Activated CD4-positive, alpha-beta T cell treated with anti-CD3 and anti-CD28 coated beads, Interleukin-2, amount 10 ng/mL, durations not matched to agents 7 days and 5 days (primary cell): Measurements from ENCODE around the gene RTN4RL2. TPM values are rescaled to one million over a fixed set of nuclear protein-coding genes. Genes with fewer than 3 reads are reported as not detected.
A peak's percentile ranks its signal among the peaks of the same experiment; 100 is the strongest.

Source experiments
- CTCF ChIA-PET: fragments of 350-600 bp; sonication (Branson Sonifier 250); formaldehyde crosslinking; loops from one replicate; lab custom pipeline; 2021; ENCODE audit warnings: antibody characterized with exemption; lab: Charles Lee
- POLR2A ChIA-PET: fragments of 350-600 bp; sonication (Branson Sonifier 250); formaldehyde crosslinking; loops from one replicate; lab custom pipeline; 2021; ENCODE audit warnings: antibody characterized with exemption; lab: Charles Lee
- DNase-seq: peaks from one replicate; pipeline ENCODE4 v3.0.0-alpha.2; 2020
- H3K27ac Mint-ChIP-seq: one replicate; pipeline ENCODE4 v1.8.0; 2021; ENCODE audit warnings: mild to moderate bottlenecking, moderate library complexity, mixed read lengths
- H3K27me3 Mint-ChIP-seq: one replicate; pipeline ENCODE4 v1.8.0; 2021; ENCODE audit warnings: mixed read lengths
- H3K36me3 Mint-ChIP-seq: one replicate; pipeline ENCODE4 v1.8.0; 2021; ENCODE audit warnings: low read depth, mixed read lengths
- H3K4me1 Mint-ChIP-seq: one replicate; pipeline ENCODE4 v1.8.0; 2021; ENCODE audit warnings: mixed read lengths
- H3K4me3 Mint-ChIP-seq: one replicate; pipeline ENCODE4 v1.8.0; 2021; ENCODE audit warnings: mild to moderate bottlenecking, moderate library complexity, mixed read lengths
- H3K9me3 Mint-ChIP-seq: one replicate; pipeline ENCODE4 v1.8.0; 2021; ENCODE audit warnings: mixed read lengths
- total RNA-seq, 2 experiments: library from RNA; stranded (reverse); gene quantifications; one replicate each; pipeline ENCODE4 v1.2.3, GENCODE V29; 2021

Gene RTN4RL2
- total RNA-seq, 2 experiments from 2014 or later = 0.35 TPM; not detected in 1

DNA sequence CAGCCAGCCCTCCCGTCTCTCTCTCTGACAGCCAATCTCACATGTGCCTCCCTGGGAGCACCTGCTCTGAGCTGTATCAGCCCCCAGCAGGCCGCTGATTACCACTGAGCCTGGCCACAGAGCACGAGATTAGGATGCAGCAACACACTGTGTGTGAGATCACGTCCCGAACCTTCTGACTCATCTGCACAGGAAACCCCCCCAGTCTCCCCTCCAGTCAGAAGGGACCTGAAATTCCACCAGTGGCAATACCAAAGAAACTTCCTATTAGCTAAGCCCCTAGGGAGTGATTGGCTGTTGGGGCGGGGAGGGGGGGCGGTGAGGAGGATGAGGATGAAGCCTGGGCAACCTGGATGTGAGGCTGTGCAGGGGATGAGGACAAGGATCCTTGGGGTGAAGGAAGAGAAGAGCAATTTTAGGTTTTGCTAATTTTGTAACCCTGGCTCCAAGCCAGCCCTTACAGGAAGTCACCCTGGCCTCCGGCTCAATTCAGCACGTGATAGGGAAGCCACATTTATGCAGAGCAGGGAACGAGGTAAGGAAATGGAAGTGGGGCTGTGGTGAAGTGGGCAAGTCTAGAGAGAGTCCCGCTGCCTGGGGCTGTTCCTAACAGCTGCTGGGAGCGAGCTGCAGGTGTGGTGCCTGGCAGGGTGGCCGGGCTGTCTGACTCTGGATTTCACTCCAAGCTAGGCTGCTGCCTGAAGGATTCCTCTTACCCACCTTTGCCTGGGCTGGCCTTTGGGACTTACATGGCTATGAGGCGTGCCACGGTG is 35.4 kb upstream of the RTN4RL2 start:
- CTCF ChIA-PET = interaction anchor here (0.6 to 3.0 kb wide), 7 partner anchors 11 to 1153 kb away, joined by 3 to 13 read pairs (median 3); partner anchors contain the start of gene RTN4RL2

DNA sequence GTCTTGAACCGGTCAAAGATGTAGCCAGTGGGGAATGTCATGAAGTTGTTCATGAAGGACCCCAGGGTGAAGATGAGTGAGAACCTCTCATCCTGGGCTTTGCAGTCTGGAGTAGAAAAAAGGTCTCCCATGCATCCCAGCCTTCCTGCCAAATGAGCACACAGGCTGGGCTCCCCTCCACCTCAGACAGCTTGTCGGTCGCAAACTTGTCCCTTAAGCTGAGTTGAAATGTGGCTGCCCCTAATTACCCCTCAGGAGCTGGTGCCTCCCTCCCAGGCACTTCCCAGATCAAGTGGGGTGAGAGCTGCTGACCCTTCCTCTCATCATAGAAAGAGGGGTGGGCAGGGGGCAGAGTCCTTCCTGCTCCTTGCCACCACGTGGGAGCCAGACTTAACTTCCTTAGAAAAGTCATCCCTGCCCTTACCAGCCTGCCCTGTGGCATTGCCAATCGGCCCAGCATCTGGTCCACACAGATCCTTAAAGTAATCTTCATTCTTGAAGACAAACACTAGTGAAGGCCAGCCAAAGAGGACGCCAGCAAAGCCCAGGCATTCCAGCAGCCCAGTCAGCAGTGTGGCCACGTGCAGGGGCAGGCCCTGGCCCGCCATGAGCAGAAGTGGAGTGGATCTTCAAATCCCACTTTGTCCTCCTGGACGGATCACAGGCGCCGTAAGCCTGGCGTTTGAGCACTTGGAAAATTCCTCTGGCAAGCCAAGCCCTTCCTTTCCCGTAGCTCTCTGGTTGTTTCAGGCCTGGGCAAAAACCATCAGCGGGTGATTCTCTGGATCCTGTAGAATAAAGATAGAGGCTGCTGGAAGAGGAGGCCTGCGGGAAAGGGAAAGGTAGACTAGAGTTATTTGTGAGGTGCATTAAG is 34.5 kb upstream of the RTN4RL2 start:
- CTCF ChIA-PET = interaction anchor here (0.6 to 3.0 kb wide), 6 partner anchors 10 to 68 kb away, joined by 3 to 13 read pairs (median 4); partner anchors contain the start of gene RTN4RL2
- Mint-ChIP-seq H3K4me1 (peaks cover 64% of the 10 kb centered on the region), H3K27me3 (peaks cover 10% of the 10 kb centered on the region)

More for the DNA sequence above, 35.4 kb upstream of the RTN4RL2 start:
- Mint-ChIP-seq H3K27ac (peak overlapping the region; percentile 94), H3K4me1 (peaks cover 70% of the 10 kb centered on the region), H3K27me3 (peaks cover 10% of the 10 kb centered on the region), H3K4me3 (peak overlapping the region; percentile 83), H3K9me3 (no peaks in the 10 kb centered on the region), H3K36me3 (peaks cover 52% of the 10 kb centered on the region)
- POLR2A ChIA-PET = interaction anchor here (0.5 kb wide), 2 partner anchors 277 to 1181 kb away, joined by 3 read pairs; no protein-coding TSS in a partner anchor
- peak; percentile 79 for DNase-seq

GRCh38 chr11:57426439-57426928 is 33.8 kb upstream of the RTN4RL2 start:
- peak overlapping the region; percentile 94 for H3K27ac Mint-ChIP-seq
- ChIA-PET POLR2A (no interaction called here), CTCF (interaction anchor here (0.6 to 3.0 kb wide), 3 partner anchors 9 to 33 kb away, joined by 4 to 13 read pairs (median 7); partner anchors contain the start of gene RTN4RL2)
- peak overlapping the region; percentile 83 for H3K4me3 Mint-ChIP-seq
- H3K27me3 Mint-ChIP-seq = peaks cover 10% of the 10 kb centered on the region
- H3K36me3 Mint-ChIP-seq = peaks cover 37% of the 10 kb centered on the region
- peaks cover 58% of the 10 kb centered on the region for H3K4me1 Mint-ChIP-seq
- no peaks in the 10 kb centered on the region for H3K9me3 Mint-ChIP-seq
- DNase-seq = no peak

More for the DNA sequence above, 34.5 kb upstream of the RTN4RL2 start:
- DNase-seq = no peak
- H3K27ac Mint-ChIP-seq = peak overlapping the region; percentile 94
- peaks cover 44% of the 10 kb centered on the region for H3K36me3 Mint-ChIP-seq
- H3K4me3 Mint-ChIP-seq = peak overlapping the region; percentile 83
- POLR2A ChIA-PET = interaction anchor here (0.5 kb wide), 1 partner anchor 1180 kb away, joined by 3 read pairs; no protein-coding TSS in a partner anchor
- H3K9me3 Mint-ChIP-seq = no peaks in the 10 kb centered on the region

DNA sequence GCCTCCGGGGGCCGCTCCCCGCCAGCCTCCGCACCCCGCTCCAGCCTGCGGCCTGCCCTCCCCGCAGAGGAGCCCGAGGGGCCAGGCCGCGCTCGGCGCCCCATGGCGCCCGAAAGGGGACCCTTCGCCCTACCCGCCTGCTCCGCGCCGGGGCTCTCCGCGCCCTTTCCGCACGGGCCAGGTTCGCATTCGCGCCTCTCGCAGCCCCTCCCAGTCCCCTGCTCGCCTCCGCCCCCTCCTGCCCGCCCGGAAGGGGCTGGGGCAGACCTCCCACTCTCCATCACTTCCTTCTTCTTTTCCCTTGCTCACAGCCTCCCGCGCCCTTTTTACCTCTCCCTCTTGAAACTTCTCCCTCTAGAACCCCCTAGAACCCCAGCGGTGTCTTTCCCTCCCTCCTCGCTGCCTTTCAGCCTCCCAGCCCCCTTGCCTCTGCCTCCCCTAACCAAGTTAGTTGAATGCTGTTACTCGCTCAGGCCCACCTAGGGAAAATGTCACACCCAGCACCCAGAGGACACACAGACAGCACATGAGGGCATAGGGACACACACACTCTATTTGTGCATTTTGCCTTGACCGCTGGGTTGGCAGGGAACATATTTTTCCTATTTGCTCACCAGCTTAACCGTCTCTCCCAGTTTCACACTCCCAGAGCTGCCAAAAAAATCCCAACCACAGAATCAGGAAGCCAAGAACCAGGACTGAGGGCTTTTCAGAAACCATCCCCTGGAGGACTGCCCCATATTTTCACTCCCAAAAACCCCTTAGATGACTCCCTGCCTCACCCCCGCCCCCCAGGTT is 33.2 kb upstream of the RTN4RL2 start, which contains the start of gene SLC43A3:
Gene SLC43A3 (minus strand): TSS at position 193 of the 798 bp plus-strand sequence. CDS start 949 bp downstream, outside the sequence.
- Mint-ChIP-seq H3K4me3 (peak within 1 kb of the TSS; percentile 83), H3K9me3 (no peaks in the 10 kb centered on the region), H3K4me1 (peaks cover 53% of the 10 kb centered on the region), H3K27me3 (peaks cover 10% of the 10 kb centered on the region), H3K36me3 (peaks cover 30% of the 10 kb centered on the region), H3K27ac (peak within 1 kb of the TSS; percentile 94)
- ChIA-PET CTCF (interaction anchor here (0.7 to 2.1 kb wide), 6 partner anchors 9 to 66 kb away, joined by 3 to 7 read pairs (median 5); partner anchors contain the start of gene RTN4RL2), POLR2A (no interaction called here)
- peak; percentile 77 for DNase-seq

- POLR2A ChIA-PET = no interaction called here
- Mint-ChIP-seq H3K4me1 (peaks cover 48% of the 10 kb centered on the region), H3K27me3 (peaks cover 10% of the 10 kb centered on the region), H3K27ac (peak overlapping the region; percentile 94), H3K9me3 (no peaks in the 10 kb centered on the region), H3K4me3 (peak overlapping the region; percentile 83), H3K36me3 (peaks cover 24% of the 10 kb centered on the region)
- DNase-seq = no peak
- CTCF ChIA-PET = interaction anchor here (0.7 to 2.1 kb wide), 6 partner anchors 10 to 66 kb away, joined by 3 to 7 read pairs (median 5); partner anchors contain the start of gene RTN4RL2
Measured at GRCh38 chr11:57427727-57428082, 32.6 kb upstream of the RTN4RL2 start.

GRCh38 chr11:57428643-57429042 is 31.7 kb upstream of the RTN4RL2 start:
- Mint-ChIP-seq H3K27ac (no peak overlapping the region), H3K36me3 (peaks cover 18% of the 10 kb centered on the region), H3K4me3 (no peak overlapping the region), H3K4me1 (peaks cover 41% of the 10 kb centered on the region), H3K27me3 (peaks cover 10% of the 10 kb centered on the region), H3K9me3 (no peaks in the 10 kb centered on the region)
- ChIA-PET POLR2A (no interaction called here), CTCF (interaction anchor here (1.9 kb wide), 1 partner anchor 14 kb away, joined by 6 read pairs; no protein-coding TSS in a partner anchor)
- no peak for DNase-seq

GRCh38 chr11:57429946-57430345 is 30.4 kb upstream of the RTN4RL2 start:
- CTCF ChIA-PET = interaction anchor here (1.0 to 1.6 kb wide), 4 partner anchors 10 to 48 kb away, joined by 3 to 6 read pairs (median 4); no protein-coding TSS in a partner anchor
- no peak for DNase-seq
- Mint-ChIP-seq H3K36me3 (peaks cover 10% of the 10 kb centered on the region), H3K27me3 (peaks cover 14% of the 10 kb centered on the region), H3K4me1 (peaks cover 28% of the 10 kb centered on the region), H3K27ac (no peak overlapping the region), H3K9me3 (no peaks in the 10 kb centered on the region), H3K4me3 (no peak overlapping the region)
- POLR2A ChIA-PET = no interaction called here

DNA sequence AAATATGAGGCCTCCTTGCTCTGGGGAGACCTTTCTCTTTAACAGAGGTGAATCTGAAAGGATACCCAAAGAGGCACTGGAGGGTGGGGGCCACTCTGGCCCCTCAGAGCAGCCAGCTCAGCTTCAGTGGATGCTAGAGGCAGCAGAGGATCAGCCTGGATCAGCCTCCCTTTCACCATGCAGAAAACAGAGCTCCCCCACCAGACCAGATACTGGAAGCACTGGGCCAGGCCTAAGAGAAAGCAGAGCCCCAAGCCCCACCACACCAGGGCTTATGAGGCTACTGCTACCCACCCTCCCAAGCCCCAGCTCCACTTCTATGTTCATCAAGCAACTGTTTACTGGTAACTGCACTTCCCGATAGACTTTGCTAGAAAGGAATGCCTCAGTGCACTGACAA is 29.4 kb upstream of the RTN4RL2 start:
- Mint-ChIP-seq H3K27me3 (peaks cover 16% of the 10 kb centered on the region), H3K27ac (no peak overlapping the region), H3K4me1 (peaks cover 18% of the 10 kb centered on the region), H3K36me3 (peaks cover 4% of the 10 kb centered on the region), H3K4me3 (no peak overlapping the region), H3K9me3 (no peaks in the 10 kb centered on the region)
- DNase-seq = no peak
- ChIA-PET CTCF (interaction anchor here (1.0 to 1.6 kb wide), 5 partner anchors 9 to 47 kb away, joined by 3 to 6 read pairs (median 4); no protein-coding TSS in a partner anchor), POLR2A (no interaction called here)

DNA sequence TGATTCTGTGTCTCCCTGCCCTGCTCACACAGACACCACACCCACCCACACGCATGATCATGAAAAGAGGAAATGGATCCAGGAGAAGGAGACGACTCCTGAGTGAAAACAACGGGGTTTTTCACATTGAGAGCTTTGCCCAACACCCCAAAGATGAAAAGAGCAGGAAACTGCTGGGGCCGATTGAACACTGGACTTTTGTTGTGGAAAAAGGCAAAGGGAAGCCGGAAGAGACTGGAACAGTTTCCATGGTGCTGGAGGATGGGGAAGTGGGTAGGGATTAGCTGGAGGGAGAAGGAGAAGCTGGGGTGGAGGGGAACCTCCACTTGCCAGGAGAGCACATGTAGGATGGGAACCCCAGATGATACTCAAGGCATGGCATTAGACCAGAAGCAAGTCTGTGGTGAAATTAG is 28.2 kb upstream of the RTN4RL2 start:
- ChIA-PET CTCF (interaction anchor here (2.0 kb wide), 1 partner anchor 28 kb away, joined by 5 read pairs; the partner anchor contains the start of gene RTN4RL2), POLR2A (no interaction called here)
- Mint-ChIP-seq H3K36me3 (no peaks in the 10 kb centered on the region), H3K27me3 (peaks cover 16% of the 10 kb centered on the region), H3K27ac (peak overlapping the region; percentile 63), H3K4me1 (peaks cover 9% of the 10 kb centered on the region), H3K4me3 (no peak overlapping the region), H3K9me3 (no peaks in the 10 kb centered on the region)
- DNase-seq = no peak

DNA sequence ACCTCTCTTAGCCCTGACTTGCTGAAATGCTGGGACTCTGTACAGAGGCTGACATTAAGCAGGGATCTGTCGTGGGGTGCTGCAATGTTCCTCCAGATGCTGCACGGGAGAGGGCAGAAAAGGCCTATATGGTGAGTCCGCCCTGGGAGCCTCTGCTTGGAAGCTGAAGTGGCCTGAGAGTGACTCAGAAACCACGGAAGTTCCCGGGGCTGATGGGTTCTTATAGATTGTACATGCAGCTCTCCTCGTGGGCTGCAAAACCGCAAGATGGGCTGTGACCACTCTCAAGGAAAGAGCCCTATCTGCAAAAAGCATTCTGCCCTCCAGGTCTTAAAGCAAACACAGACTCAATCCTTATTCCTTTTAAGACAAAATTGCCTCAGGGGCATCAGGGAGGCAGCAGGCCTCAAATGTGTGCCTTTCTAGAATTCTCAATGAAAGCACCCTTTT is 27.6 kb upstream of the RTN4RL2 start:
- ChIA-PET POLR2A (no interaction called here), CTCF (interaction anchor here (0.6 to 2.0 kb wide), 2 partner anchors 13 to 28 kb away, joined by 3 to 5 read pairs; partner anchors contain the start of gene RTN4RL2)
- no peak overlapping the region for H3K4me3 Mint-ChIP-seq
- DNase-seq = no peak
- H3K9me3 Mint-ChIP-seq = no peaks in the 10 kb centered on the region
- H3K4me1 Mint-ChIP-seq = peaks cover 4% of the 10 kb centered on the region
- peaks cover 16% of the 10 kb centered on the region for H3K27me3 Mint-ChIP-seq
- H3K27ac Mint-ChIP-seq = no peak overlapping the region
- H3K36me3 Mint-ChIP-seq = no peaks in the 10 kb centered on the region
